Left colon (tissue), 2 donors: ENCODE measurements around the gene TRPC4. TPM values are rescaled to one million over a fixed set of nuclear protein-coding genes. Genes with fewer than 3 reads are reported as not detected.
"Not testable (repeated sequence)": the region's sequence is repeated elsewhere in the genome, so short reads cannot be mapped to it uniquely, and the experiment has no call there.

ENCODE experiments used
- ATAC-seq: fragments of 200-7000 bp; cut with Tn5 transposase; one replicate; pipeline ENCODE4 v1.9.1; 2020; ENCODE audit warnings: mild to moderate bottlenecking, moderate library complexity
- DNase-seq, 2 donors: peaks; one replicate each; pipeline ENCODE4 v3.0.0-alpha.2; 2020
- intact Hi-C, 2 donors: fragments of 100-400 bp; cut with DNase I in 1 of 2; cut with micrococcal nuclease in 1 of 2; formaldehyde crosslinking; loops; one replicate each; pipeline versions ENCODE4 v1.11.2 to v1.14.0; 2022; cut with DNase I, micrococcal nuclease
- total RNA-seq, 2 donors: library from RNA; stranded (reverse); fragmentation: NEBNext Ultra II Directional; extraction: Animal tissue kit (Norgen Biotek cat#: 25700); gene quantifications; one replicate each; pipeline ENCODE4 v1.2.1, GENCODE V29; 2021
- donor health status: DM: no; HTN: no; CAD: no.
- donor health status: DM: yes; HTN: yes; CAD: no.

The TRPC4 gene
- total RNA-seq, 2 donors from 2014 or later, result 0.24 to 0.56 TPM

GRCh38 chr13:37589381-37589780 is 280.2 kb downstream of the TRPC4 start:
- ATAC-seq, DNase-seq, intact Hi-C loops: not testable (repeated sequence)

- intact Hi-C loops, result no loop called here
- ATAC-seq, result no peak
- no peak for DNase-seq
These were observed 282.3 kb downstream of the TRPC4 start for GRCh38 chr13:37587236-37587635.
